ENCODE measurements around the gene S100A4.

DNA sequence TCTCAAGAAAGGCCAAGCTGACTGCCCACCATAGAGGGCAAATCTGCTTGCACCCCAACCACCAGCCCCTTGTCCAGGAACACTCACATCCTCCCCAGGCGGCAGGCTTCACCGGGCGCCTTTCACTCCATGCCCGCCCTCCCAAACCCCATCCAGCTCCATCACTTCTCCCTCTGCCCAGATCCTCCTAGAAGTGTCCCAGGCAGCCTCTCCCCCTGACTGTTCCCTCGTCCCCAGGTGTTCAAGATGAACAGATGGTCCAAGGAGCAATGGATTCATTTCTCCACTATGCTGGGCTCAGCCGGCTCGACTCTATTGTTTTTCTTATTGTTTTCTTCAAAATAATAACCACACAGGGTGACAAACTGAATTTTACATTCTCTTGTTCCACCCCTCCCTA is 31.9 kb downstream of the S100A4 start:
- TF ChIP-seq, protein P1, sequence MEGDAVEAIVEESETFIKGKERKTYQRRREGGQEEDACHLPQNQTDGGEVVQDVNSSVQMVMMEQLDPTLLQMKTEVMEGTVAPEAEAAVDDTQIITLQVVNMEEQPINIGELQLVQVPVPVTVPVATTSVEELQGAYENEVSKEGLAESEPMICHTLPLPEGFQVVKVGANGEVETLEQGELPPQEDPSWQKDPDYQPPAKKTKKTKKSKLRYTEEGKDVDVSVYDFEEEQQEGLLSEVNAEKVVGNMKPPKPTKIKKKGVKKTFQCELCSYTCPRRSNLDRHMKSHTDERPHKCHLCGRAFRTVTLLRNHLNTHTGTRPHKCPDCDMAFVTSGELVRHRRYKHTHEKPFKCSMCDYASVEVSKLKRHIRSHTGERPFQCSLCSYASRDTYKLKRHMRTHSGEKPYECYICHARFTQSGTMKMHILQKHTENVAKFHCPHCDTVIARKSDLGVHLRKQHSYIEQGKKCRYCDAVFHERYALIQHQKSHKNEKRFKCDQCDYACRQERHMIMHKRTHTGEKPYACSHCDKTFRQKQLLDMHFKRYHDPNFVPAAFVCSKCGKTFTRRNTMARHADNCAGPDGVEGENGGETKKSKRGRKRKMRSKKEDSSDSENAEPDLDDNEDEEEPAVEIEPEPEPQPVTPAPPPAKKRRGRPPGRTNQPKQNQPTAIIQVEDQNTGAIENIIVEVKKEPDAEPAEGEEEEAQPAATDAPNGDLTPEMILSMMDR (IDR thresholded peaks at IDR 0.05), result no peak
- TF ChIP-seq POLR2A (IDR thresholded peaks at IDR 0.05) (no peak), POLR2AphosphoS5 (IDR thresholded peaks at IDR 0.05) (no peak)
